ENCODE measurements around the gene WWC1. TPM values are rescaled to one million over a fixed set of nuclear protein-coding genes. Genes with fewer than 3 reads are reported as not detected.

WWC1 gene
- total RNA-seq, 1 donor from 2014 or later = 13.7 TPM

- Mint-ChIP-seq H3K9me3 (no peaks in the 10 kb centered on the region), H3K36me3 (ENCODE audit: low read depth) (peaks cover under 1% of the 10 kb centered on the region), H3K4me1 (peaks cover 29% of the 10 kb centered on the region), H3K27me3 (ENCODE audit: low read depth) (no peaks in the 10 kb centered on the region), H3K27ac (ENCODE audit: unreplicated experiment) (no peak overlapping the region), H3K4me3 (no peak overlapping the region)
- TF ChIP-seq CTCF (conservative IDR thresholded peaks at IDR 0.05) = no peak
- no peak for DNase-seq (ENCODE audit: low read depth, low spot score)
Observed at GRCh38 chr5:168449166-168449565, 157.7 kb downstream of the WWC1 start.

- Mint-ChIP-seq H3K4me3 (no peak overlapping the region), H3K36me3 (ENCODE audit: low read depth) (no peaks in the 10 kb centered on the region), H3K9me3 (no peaks in the 10 kb centered on the region), H3K27ac (ENCODE audit: unreplicated experiment) (no peak overlapping the region), H3K4me1 (peaks cover 25% of the 10 kb centered on the region), H3K27me3 (ENCODE audit: low read depth) (no peaks in the 10 kb centered on the region)
- no peak for TF ChIP-seq CTCF (conservative IDR thresholded peaks at IDR 0.05)
- no peak for DNase-seq (ENCODE audit: low read depth, low spot score)
Observed at GRCh38 chr5:168451565-168451964, 160.1 kb downstream of the WWC1 start.

GRCh38 chr5:168455201-168455600, 163.8 kb downstream of the WWC1 start:
- no peak for DNase-seq (ENCODE audit: low read depth, low spot score)
- no peaks in the 10 kb centered on the region for H3K27me3 Mint-ChIP-seq (ENCODE audit: low read depth)
- H3K9me3 Mint-ChIP-seq = peaks cover 4% of the 10 kb centered on the region
- no peak overlapping the region for H3K4me3 Mint-ChIP-seq
- peaks cover 9% of the 10 kb centered on the region for H3K4me1 Mint-ChIP-seq
- no peak for TF ChIP-seq CTCF (conservative IDR thresholded peaks at IDR 0.05)
- H3K27ac Mint-ChIP-seq (ENCODE audit: unreplicated experiment) = no peak overlapping the region
- peaks cover 16% of the 10 kb centered on the region for H3K36me3 Mint-ChIP-seq (ENCODE audit: low read depth)

- Mint-ChIP-seq H3K4me3 (no peak overlapping the region), H3K27me3 (ENCODE audit: low read depth) (no peaks in the 10 kb centered on the region), H3K4me1 (peaks cover 14% of the 10 kb centered on the region), H3K27ac (ENCODE audit: unreplicated experiment) (no peak overlapping the region), H3K36me3 (ENCODE audit: low read depth) (peaks cover 16% of the 10 kb centered on the region), H3K9me3 (peaks cover 4% of the 10 kb centered on the region)
- TF ChIP-seq CTCF (conservative IDR thresholded peaks at IDR 0.05) = no peak
- DNase-seq (ENCODE audit: low read depth, low spot score) = no peak
Observed at GRCh38 chr5:168457542-168457941, 166.1 kb downstream of the WWC1 start.

GRCh38 chr5:168460606-168461005, 169.2 kb downstream of the WWC1 start:
- no peak for DNase-seq (ENCODE audit: low read depth, low spot score)
- Mint-ChIP-seq H3K4me1 (peaks cover 14% of the 10 kb centered on the region), H3K4me3 (no peak overlapping the region), H3K27ac (ENCODE audit: unreplicated experiment) (no peak overlapping the region), H3K27me3 (ENCODE audit: low read depth) (no peaks in the 10 kb centered on the region), H3K36me3 (ENCODE audit: low read depth) (peaks cover 16% of the 10 kb centered on the region), H3K9me3 (peaks cover 4% of the 10 kb centered on the region)
- no peak for TF ChIP-seq CTCF (conservative IDR thresholded peaks at IDR 0.05)

GRCh38 chr5:168463081-168463480, 171.6 kb downstream of the WWC1 start:
- no peak for DNase-seq (ENCODE audit: low read depth, low spot score)
- TF ChIP-seq CTCF (conservative IDR thresholded peaks at IDR 0.05) = no peak
- Mint-ChIP-seq H3K36me3 (ENCODE audit: low read depth) (peaks cover 8% of the 10 kb centered on the region), H3K27me3 (ENCODE audit: low read depth) (no peaks in the 10 kb centered on the region), H3K4me1 (peaks cover 14% of the 10 kb centered on the region), H3K9me3 (peaks cover 4% of the 10 kb centered on the region), H3K27ac (ENCODE audit: unreplicated experiment) (no peak overlapping the region), H3K4me3 (no peak overlapping the region)

Measured in neural crest cell (in vitro differentiated cells).